ENCODE data around the gene SDCCAG8. TPM values are rescaled to one million over a fixed set of nuclear protein-coding genes. Genes with fewer than 3 reads are reported as not detected.

Gene SDCCAG8
- total RNA-seq, 4 donors from 2014 or later, result 24.5 to 52.7 (median 31.7) TPM

DNA sequence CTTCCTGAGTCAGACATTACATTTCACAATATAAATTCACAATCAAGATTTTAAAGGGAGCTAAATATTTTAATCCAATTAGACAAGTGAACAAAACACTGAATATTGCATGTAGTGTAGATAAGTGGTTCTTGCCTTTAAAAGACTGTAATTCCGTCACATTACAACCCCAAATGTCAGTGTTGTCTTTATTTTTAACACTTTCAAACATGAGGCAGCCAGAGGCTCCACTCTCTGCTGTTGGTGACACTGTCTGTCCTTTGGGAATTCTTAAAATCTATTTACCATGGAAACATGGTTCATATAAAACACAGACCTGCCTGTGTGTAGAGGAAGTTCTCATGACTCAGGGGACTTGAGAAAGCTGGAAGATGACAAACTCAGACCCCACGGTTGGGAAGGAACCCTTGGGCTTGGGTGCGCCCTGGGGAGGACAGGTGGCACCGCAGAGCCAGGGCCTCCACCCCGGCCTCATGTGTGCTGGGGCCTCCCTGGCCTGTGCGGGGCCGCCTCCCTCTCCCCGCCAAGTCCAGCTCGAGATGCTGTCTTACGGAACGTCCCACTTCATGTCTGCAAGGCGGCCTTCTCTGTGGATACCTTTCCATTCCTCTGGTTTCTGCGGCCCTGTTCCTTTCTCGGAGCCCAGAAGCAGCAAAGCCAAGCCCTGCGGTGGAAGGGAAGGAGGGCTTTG lies 239.0 kb downstream of the SDCCAG8 start:
- 97% methylated on average over 13 of the region's 15 CpGs for WGBS
- no peaks in the 10 kb centered on the region for H3K9me3 ChIP-seq
- no peaks in the 10 kb centered on the region for H3K27me3 ChIP-seq
- DNase-seq (ENCODE audit: extremely low spot score), result no peak
- peak overlapping the region; percentile 77 to 84 (median 80) for H3K27ac ChIP-seq (replicated peaks in 1 of 4)
- peaks cover 0 to 16% (median 4%) of the 10 kb centered on the region in 4 donors for H3K36me3 ChIP-seq
- H3K4me3 ChIP-seq, result no peak overlapping the region
- intact Hi-C loops (cut with DNase I), result no loop called here
- TF ChIP-seq POLR2AphosphoS5 (IDR thresholded peaks at IDR 0.05), result no peak
- no peak for TF ChIP-seq CTCF (IDR thresholded peaks at IDR 0.05)
- TF ChIP-seq EP300 (IDR thresholded peaks at IDR 0.05), result no peak
- TF ChIP-seq POLR2A (IDR thresholded peaks at IDR 0.05; ENCODE audit: low read depth), result no peak
- H3K4me1 ChIP-seq, result peaks cover 15 to 56% (median 41%) of the 10 kb centered on the region in 4 donors

DNA sequence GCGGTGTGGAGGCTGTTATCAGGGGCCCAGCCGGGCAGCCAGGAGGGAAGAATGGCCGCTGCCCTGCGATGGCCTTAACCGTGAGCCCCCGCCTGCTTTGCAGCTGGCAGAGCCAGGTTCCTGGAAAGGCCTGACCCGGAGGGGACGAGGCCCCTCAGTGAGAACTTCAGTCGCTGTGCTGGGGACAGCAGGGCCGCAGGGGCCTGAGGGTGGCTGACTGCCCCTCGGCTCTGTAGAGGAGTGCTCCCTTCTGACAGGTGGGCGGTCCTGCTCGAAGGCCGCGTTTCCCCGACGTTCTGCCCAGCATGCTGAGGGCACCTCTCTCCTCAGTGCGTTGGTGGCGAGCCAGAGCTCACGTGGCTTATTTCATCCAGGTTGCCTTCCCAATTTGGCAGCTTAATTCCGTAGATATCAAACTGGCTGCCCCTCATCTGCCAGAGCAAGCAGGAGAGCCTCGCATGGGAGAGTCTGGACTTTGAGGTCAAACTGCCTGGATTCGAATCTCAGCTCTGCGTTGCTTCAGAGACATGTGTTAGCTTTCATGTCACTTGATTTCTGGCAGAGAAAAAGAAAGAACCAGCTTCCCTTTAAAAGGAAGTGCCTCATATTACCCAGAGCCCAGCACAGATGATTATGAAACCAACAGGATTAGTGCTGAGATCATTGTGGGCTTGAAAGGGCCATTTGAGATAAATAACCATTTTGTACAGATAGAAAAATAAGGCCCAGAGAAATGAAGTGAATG lies 239.8 kb downstream of the SDCCAG8 start:
- WGBS, result 57% methylated on average over 17 of the region's 24 CpGs
- Histone ChIP-seq H3K27ac (replicated peaks in 1 of 4) (peak overlapping the region; percentile 77 to 84 (median 80)), H3K9me3 (no peaks in the 10 kb centered on the region), H3K36me3 (peaks cover 0 to 11% (median 8%) of the 10 kb centered on the region in 4 donors), H3K27me3 (no peaks in the 10 kb centered on the region), H3K4me3 (peak overlapping the region; percentile 8 to 30 (median 28)), H3K4me1 (peaks cover 15 to 48% (median 34%) of the 10 kb centered on the region in 4 donors)
- intact Hi-C loops (cut with DNase I), result no loop called here
- DNase-seq (ENCODE audit: extremely low spot score), result no peak
- no peak for TF ChIP-seq CTCF (IDR thresholded peaks at IDR 0.05)
- TF ChIP-seq EP300 (IDR thresholded peaks at IDR 0.05), result no peak

GRCh38 chr1:243496187-243496646 lies 240.4 kb downstream of the SDCCAG8 start:
- H3K27ac ChIP-seq (replicated peaks in 1 of 4), result peak overlapping the region; percentile 77 to 84 (median 80)
- TF ChIP-seq CTCF (IDR thresholded peaks at IDR 0.05) (no peak), POLR2AphosphoS5 (IDR thresholded peaks at IDR 0.05) (peak in 1 of 2 donors; percentile 18), EP300 (IDR thresholded peaks at IDR 0.05) (no peak), POLR2A (IDR thresholded peaks at IDR 0.05; ENCODE audit: low read depth) (no peak)
- H3K9me3 ChIP-seq, result no peaks in the 10 kb centered on the region
- H3K4me3 ChIP-seq, result peak overlapping the region; percentile 8 to 30 (median 28)
- 43% methylated on average over 18 of the region's 19 CpGs for WGBS
- peaks cover 0 to 12% (median 8%) of the 10 kb centered on the region in 4 donors for H3K36me3 ChIP-seq
- no peak for DNase-seq (ENCODE audit: extremely low spot score)
- peaks cover 15 to 48% (median 28%) of the 10 kb centered on the region in 4 donors for H3K4me1 ChIP-seq
- intact Hi-C loops (cut with DNase I), result no loop called here
- no peaks in the 10 kb centered on the region for H3K27me3 ChIP-seq

DNA sequence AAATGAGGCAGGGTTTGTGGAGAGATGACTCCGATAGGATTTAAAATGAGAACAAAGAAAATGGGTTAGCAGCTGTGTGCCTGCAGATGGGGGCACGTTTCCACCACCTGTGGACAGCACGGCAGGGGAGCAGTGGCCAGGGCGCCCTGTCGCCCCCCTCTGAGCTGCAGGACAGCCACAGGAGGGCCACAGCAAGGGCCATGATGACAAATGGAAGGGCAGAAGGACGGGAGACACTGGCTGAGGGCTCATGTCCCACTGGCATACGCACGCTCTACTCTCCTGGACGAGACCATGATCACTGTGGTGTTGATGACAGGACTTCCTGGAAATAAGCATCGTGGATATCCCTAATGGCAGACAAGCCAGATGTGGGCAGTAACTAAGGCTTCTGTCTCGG lies 241.0 kb downstream of the SDCCAG8 start:
- H3K27me3 ChIP-seq, result no peaks in the 10 kb centered on the region
- H3K9me3 ChIP-seq, result no peaks in the 10 kb centered on the region
- H3K27ac ChIP-seq (replicated peaks in 1 of 4), result peak overlapping the region; percentile 77 to 84 (median 80)
- intact Hi-C loops (cut with DNase I), result no loop called here
- TF ChIP-seq CTCF (IDR thresholded peaks at IDR 0.05), result no peak
- no peak for TF ChIP-seq EP300 (IDR thresholded peaks at IDR 0.05)
- TF ChIP-seq POLR2AphosphoS5 (IDR thresholded peaks at IDR 0.05), result no peak
- TF ChIP-seq POLR2A (IDR thresholded peaks at IDR 0.05; ENCODE audit: low read depth), result no peak
- H3K4me3 ChIP-seq, result no peak overlapping the region
- peak; percentile 72 for DNase-seq (ENCODE audit: extremely low spot score)
- WGBS, result 93% methylated on average over 9 of the region's 11 CpGs
- peaks cover 15 to 43% (median 23%) of the 10 kb centered on the region in 4 donors for H3K4me1 ChIP-seq
- H3K36me3 ChIP-seq, result peaks cover 0 to 12% (median 8%) of the 10 kb centered on the region in 4 donors

Measured in esophagus muscularis mucosa (tissue), 4 donors.